Measurements from ENCODE around the gene FBXO44.

- no peak for TF ChIP-seq POLR2A (IDR thresholded peaks at IDR 0.05; ENCODE audit: low read length)
- TF ChIP-seq GATA1 (IDR thresholded peaks at IDR 0.05; ENCODE audit: low read depth, low read length), result no peak
Measured at GRCh38 chr1:11639372-11639771, 15.3 kb upstream of the FBXO44 start.
